Activated CD4-positive, alpha-beta T cell treated with anti-CD3 and anti-CD28 coated beads, Interleukin-10, Interleukin-2, amounts not matched to agents 100 ng/mL and 50 ng/mL, durations not matched to agents 16 hours and 8 hours (primary cell): ENCODE data around the gene CPE.
"Not testable (repeated sequence)": the region's sequence is repeated elsewhere in the genome, so short reads cannot be mapped to it uniquely, and the experiment has no call there.

Experiments used
- DNase-seq: peaks from one replicate; pipeline ENCODE4 v3.0.0-alpha.2; 2020

The CPE gene

DNA sequence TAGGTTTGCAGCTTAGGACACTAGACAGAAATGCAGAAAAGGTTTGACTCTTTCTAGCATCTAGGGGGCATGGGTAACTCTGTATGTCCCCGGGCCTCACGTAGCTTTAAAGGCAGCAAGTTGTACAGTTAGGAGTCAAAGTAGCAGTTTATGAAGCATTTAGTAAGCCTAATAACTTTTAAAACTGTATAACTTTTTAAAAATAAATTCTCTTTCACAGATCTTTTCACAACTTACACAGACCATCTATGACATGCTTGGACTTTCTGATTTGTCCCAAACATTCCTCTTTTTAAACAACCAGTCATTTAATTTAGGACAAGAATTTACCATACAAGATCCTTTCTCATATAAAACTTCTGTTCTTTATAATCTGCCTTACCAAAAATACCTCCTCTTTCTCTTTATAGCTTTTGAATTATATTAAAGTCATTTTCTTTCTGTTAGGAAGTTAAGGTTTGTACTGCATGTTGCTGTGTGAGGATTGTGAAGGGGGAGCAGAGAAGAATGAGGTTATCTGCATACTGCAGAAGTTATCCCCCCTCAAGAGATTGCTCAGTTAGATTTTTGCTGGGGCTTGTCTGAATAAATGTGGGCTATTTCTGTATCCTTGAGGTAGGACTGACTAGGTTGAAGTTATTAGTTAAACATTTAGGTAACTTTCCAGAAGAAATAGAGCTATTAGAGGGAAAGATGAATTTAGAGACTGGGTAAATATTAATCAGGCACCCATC is 94.3 kb downstream of the CPE start:
- no peak for DNase-seq

DNA sequence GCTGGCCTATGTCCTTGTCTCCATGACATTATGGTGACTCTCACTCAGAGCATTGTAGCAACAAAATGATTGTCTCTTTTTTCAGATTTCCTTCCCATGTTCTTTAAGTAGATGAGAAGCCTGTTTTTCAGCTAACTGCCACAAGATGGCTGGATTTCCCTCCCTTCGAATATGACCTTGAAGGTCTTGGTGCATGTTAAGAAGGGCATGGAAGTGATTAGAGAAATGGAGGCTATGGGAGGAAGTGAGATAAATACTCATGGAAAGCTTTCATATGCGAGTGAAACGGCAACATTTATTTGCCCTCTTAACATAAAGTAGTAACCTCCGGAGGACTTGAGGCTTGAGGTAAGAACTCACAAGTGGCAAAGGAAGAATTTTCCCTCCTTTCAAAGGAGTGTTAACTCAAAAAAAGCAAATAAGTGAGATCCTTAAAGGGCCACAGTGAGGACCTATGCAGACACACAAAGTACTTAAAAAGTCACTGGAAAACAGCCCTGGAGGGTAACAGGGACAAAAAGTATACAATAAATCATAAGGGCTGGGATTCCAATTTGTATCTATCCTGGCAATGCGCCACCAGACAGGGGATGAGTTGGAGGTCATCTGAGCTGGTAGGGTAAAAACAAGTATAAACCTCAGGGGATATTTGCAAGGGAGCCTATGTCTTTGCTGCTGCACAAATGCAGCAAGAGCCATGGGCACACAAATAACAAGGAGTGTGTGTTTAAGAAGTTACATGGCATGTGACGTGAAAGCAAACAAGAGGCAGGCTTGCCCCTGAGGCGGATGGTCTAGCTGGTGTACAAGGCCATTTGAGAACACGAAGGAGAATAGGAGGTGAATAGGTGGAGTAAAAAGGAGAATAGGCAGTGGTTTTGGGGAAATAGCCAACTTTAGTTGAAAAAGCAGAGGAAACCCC is 96.2 kb downstream of the CPE start:
- DNase-seq, result no peak

DNA sequence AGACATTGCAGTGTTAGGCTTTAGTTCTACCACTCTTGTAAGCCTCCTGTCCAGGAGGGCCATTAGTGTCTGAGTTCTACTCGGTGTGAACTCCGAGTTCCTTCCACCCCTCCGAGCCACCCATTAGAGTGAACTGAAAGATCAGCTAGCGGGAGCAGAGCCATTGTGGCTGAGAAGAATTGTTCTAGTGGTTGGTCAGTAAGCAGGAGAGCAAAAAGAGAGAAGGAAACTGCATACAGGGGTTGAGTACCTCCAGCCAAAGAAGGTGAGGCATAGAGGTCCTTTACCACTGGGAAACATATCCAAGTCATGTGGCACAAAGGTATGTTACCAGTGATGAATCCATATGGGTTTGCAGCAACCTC is 96.9 kb downstream of the CPE start:
- DNase-seq, result no peak

DNA sequence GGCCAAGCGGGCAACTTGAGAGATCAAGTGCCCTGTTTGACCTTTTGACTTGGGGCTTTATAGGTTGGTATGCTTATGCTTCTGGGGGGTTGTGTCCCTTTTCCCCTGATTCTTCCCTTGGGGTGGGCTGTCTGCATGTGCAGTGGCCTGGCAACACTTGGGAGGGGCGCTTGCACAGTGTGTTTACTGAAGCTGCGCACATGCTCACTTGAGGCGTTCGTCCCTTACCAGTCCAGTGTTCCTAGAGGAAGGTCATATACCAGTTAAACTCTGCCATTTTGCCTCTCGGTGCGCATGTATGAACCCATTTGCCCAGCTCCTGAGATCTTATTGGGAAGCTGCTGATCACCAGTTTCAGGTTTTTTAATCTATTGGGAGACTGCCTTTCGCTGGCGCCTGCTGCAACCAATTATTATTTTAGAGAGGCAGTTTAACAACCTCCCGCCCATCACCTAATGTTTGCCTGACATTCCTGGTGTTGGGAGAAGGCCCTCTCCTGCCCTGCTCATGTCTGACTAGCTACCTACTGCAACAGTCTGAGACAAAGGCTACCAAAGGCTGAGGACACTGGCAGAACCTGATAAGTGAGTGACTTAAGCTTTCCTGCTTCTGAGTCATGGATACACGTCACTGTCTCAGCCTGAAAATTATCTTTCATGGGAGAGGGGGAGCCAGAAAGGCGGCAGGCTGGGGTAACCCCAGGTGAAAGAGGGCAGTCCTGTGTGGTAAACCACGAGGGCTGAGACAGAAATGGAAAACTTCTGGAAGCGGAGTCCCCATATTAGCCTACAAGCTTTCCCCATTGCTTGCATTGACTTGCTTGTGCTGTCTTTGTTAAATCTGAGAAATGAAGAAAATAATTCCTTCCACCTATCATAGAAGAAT is 97.6 kb downstream of the CPE start:
- DNase-seq, result no peak

DNA sequence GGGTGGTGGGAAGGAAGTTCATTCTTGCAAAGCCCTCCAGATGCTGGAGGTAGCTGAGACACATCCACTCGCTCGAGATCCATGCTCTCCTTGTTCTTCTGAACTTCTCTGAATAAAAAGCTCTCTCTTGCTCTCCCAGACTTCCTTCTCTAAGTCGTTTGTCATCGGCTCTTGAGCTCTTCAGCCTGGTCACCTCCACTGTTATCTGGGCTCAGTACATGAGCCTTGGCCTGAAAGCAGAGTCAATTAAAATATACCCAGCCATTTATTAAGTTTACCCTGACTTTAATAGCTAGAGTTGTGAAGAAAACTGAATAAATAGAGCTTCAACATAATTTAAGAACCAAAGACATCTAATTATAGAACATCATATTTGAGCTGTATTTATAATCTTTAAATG is 99.0 kb downstream of the CPE start:
- DNase-seq, result no peak

DNA sequence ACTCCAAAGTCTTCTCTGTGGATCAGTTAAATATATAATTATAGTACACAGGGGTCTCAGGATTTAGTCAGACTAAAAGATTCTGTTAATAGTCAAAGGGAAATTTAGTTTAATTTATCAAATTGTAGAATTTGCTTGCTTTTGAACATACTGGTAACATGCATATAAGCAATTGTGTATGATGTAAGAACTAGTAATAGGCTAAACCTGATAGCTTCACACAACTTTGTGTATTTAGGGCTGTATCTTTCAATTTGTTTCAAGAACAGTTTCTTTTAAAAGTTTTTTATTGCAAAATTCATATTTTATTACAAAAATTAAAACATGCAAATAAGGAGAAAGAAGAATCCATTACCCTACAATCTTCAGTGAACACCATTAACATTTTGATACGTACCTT is 99.5 kb downstream of the CPE start:
- DNase-seq, result no peak

DNA sequence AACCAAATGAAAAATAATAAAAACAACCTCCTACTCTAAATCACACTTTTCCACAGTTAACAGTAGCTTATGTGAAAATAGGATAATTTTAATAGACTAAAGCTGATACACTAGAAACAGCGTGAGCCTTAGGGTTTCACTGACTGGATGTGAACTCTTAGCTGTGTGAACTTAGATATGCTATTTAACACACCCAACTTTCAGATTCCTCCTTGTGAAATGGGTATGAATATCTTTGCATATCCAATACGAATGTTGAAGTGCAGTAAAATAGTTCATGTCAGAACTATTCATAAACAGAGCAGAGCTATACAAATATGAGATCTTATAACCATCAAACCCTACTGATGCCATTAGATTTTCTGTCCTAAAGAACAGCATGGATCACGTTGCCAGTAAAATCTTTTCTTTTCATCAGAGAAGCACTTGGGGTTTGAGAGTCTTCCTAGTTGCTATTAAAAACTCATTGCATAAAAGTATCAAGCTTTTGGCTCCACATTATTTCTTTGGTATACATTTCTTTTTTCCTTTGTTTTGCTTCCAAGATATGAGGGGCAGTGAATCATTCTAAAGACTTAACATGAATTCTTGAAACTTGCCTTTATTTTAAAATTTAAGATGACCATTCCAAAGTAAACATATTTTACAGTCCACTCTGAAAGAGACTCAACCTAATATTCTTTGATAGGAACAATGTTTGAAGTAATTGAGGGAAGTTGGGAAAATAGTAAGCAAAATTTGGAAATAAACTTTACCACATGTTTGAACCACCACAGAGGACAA is 102.4 kb downstream of the CPE start:
- no peak for DNase-seq

DNA sequence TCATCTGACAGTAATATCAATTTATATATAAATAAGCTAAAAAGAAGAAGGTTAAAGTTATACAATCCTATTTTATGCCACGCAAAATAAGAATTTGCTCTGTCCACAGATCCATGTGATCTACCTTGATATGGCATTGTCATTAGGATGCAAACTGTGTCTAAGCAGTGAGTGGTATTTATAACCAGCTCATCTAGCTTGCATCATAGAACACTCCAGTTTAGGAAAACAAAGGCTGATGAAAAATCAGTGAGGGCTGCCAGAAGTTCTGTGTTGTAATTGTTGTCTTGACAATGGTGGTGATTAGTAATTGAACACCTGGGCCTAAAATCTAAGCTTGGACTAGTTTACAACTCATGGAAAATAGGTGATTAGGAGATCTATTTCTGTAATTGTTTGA is 111.0 kb downstream of the CPE start:
- DNase-seq, result no peak

DNA sequence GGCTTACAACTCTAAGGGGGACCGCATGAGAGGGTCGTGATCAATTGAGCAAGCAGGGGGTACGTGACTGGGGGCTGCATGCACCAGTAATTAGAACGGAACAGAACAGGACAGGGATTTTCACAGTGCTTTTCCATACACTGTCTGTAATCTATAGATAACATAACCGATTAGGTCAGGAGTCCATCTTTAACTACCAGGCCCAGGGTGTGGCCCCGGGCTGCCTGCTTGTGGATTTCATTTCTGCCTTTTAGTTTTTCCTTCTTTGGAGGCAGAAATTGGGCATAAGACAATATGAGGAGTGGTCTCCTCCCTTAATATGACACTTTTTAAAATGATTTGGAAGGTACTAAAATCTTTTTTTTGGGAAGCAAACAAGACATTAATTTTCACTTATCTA is 113.8 kb downstream of the CPE start:
- DNase-seq, result not testable (repeated sequence)

DNA sequence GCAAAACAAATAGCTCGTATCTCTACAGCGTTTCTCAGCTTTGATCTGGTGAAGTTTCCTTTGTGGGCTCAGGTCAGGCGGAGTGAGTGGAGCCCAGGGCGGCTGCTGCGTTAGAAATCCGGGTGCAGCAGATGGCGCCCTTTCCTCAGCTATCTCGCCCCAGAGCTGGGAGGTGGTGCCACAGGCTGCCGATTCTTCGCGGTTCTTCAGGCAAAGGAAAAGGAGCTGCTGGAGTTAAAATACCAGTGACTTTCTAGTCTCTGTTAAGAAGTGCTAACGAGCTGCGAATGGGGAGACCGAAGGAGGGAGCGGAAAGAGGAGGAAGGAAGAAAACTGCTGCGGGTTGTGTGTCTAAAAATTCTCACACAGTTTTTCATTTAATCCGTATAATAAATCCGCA is 114.6 kb downstream of the CPE start:
- peak; percentile 71 for DNase-seq

DNA sequence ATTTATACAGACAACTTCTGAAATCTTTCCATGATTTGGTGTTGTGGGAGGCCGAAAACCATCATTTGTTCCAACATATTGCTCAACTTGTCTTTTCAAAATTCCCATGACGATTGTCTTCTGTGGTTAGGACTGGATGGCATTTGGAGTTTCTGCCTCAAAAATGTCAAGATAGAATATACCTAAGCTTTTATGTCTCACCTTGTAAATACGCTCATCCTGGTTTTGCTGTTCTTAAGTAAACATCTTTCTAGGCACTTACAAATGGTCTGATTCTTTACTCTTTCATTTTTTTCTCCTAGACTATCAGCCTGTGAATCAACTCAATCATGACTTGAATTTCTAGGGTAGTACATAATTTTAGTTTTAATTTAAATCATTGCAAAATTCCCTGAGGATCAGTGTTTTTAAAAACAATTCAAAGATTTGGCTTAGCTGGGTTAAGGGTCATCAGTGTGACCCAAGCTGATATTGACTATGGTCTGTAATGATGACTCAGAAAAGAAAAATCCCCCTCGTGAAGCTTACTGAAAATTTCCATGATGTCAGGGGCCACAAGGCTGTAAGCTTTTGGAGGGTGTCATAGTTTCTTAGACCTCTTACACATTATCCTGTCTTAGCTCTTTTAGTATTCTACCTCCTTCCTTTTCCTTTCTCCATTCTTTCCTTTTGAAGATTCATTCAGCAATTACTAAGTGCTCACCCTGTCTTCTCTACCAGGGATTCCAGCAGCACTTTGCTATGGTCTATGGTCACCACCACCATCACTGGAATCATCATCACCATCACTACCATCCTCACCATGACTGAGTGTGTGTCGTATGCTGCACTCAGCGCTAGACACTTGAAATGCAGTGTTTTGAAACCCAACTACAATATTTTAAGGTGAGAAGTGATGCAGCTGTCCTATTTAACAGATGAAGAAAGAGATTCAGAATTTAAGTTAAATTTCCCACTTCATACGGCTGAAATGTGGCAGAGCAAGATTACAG is 124.4 kb downstream of the CPE start:
- DNase-seq, result peak; percentile 6

DNA sequence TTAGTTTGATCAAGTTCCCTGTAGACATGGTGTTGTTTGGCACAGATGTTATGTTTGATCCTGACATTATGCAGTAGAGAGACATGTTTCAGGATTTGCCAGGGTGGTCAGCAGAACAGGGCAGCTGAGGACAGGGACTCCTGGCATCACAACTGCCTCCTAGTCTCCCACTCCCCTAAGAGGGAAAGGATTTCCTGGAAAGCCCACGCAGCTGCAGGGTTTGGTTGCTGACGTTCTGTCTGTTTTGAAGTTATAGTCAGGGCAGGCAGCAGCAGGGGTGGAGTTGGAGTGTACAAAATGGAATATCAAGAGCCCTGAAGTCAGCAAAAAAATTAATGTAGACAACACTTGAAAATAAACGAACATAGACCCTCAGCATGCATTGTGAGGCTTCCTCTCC is 125.4 kb downstream of the CPE start:
- no peak for DNase-seq

DNA sequence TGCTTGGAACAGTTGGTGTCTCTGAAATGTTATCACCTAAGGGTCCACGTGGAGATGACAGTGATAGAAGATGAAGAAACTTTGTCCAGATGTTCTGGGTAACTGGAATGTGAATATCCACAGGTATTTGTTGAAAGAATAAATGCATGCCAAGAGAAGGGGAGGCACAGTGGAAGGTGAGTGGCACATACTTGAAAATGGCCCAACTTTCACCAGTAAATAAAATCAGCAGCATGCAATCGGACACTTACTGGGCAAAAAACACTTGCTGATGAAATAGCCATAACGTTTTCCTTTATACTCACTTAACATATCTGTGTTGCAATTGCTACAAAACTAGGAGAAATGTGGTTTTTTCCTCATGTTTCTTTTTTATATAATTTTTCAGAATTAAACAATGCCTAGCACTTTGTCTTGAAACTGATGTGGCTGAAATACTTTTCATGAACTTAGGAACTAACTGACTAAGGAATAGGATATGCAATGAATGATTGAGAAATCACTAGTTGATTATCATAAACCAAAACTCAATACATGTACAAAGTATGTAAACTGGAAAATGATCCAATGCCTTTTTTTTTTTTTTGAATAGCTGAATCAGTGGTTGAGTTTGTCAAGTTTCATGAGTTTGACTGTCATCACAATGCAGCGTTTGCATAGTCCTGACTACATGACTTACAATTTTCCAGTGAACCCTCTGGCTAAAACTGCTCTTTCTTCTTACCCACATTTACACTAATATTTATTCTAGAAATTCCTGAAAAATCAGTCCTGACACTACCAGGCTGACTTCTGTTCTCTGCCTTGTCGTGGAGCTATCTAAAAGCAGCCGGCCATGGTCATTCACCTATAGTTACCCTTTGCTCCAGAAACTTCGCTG is 127.4 kb downstream of the CPE start:
- no peak for DNase-seq

DNA sequence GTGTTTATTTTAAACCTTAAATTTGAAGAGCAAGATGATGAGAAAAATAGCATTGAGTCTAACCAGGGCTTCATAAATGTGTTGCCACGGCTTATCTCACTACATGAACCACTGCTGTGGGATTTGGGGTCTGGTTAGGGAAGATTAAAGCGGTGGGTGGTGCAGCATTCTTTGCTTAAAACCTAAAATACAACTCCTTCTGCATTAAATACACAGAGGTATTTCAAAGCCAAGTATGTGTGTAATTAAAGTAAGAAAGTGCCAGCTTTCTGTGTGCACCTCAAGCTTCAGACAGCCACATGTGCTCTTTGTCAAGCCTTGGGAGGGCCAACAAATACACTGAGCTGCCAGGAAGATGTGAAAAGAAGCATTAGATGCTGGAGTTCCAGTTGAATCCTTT is 128.0 kb downstream of the CPE start:
- no peak for DNase-seq

DNA sequence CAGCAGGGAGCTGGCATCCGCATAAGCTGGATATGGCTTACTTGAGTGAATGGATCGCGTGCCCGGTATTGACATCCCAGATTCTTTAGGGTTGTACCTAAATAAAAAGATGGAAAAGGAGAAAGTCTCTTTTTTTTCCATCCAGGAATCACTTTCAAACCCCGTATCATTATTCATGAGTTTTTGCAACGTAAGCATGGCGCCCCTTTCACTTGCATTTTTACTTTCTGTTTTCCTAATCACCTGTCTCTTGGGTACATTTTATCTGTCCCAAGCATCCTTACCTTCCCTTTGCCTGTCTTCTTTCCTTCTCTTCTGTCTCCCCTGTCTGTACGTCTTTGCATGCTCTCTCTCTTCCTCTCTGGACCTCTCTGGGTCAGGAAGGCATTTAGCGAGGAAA is 128.6 kb downstream of the CPE start:
- DNase-seq, result no peak

DNA sequence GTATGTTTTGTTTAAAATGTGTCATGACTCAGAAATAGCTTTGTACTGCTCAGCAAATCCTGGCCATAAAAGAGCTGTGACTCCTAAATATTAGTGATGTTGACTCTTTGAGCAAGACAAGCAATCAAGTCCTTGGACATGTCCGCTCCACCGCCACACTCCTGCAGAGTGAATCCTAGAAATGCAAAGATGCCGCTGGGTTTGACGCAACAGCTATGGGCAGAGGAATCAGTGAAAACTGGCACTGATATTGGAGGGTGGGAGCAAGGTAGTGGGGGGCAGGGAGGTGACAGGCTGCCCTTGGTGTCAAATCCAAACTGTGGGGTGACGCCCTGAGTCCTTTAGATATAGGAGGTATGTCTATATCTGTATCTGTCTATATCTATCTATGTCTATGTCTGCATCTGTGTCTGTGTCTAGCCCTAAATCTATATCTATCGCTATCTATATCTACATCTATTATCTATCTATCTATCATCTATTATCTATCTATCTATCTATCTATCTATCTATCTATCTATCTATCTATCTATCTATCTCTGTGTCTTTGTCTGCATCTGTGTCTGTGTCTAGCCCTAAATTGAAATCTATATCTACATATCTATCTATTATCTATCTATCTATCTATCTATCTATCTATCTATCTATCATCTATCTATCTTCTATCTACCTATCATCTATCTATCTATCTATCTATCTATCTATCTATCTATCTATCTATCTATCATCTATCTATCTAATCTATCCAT is 129.7 kb downstream of the CPE start:
- DNase-seq, result no peak

DNA sequence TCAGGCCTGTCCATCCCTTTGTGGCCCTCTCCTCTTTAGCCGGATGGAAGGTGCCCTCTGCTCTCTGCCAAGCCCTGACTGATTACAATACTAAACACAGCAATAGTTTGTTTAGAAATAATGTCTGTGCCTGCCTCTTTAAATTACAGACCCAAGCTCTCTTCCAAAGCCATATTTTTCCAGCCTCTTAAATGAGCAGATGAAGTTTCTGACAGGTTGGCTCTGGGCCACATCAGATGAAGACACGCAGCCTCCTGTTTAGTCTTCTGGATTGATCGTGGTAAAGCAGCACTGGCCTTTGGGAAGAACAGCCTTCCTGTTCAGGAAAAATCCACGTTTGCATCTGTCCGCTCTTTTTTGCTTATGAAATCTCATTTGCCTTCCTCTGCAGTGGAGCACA is 133.6 kb downstream of the CPE start:
- no peak for DNase-seq

DNA sequence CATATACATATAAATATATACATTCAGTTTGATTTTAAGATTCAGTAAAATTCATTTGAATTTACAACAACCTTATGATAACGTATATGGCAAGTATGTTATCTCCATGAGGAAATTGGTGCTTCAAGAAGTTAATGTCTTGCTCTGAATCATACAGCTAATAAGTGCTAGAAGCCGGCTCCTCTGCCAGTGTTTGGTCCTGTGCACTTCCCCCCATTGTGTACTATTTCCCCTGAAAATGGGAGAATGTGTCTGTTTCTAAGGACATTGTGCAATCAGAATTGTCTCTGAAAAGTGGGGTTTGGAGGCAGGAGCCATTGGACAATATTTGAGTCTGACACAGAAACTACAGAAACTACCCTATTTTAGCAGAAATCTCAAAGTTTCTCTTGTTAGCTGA is 135.9 kb downstream of the CPE start:
- DNase-seq, result no peak

DNA sequence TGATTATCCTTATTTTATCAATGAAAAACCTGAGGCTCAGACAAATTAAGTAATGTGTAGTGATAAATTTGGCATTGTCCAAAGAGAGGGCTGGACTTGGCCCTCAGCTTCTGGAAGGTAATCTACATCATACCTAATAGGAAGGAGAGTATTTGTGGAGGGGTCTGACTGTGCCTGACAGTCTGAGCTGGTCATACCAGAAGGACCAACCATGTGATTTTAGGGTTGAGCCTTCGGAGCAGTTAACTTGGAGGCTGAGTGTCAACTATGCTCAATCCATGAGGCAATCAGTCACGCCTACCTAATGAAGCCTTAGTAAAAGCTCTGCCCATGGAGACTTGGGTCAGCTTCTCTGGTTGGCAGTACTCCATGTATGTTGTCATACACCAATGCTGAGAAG is 136.4 kb downstream of the CPE start:
- DNase-seq, result no peak
